Measurements from ENCODE around the gene TENT4B.

The TENT4B gene

GRCh38 chr16:50271148-50272041, 118.3 kb downstream of the TENT4B start:
- DNase-seq (ENCODE audit: low read depth): no peak

- DNase-seq (ENCODE audit: low read depth): no peak
These were observed 119.0 kb downstream of the TENT4B start for GRCh38 chr16:50272111-50272571.

GRCh38 chr16:50272687-50273381, 119.7 kb downstream of the TENT4B start:
- no peak for DNase-seq (ENCODE audit: low read depth)

GRCh38 chr16:50273382-50273690, 120.2 kb downstream of the TENT4B start:
- DNase-seq (ENCODE audit: low read depth): no peak

GRCh38 chr16:50273888-50274325, 120.8 kb downstream of the TENT4B start:
- no peak for DNase-seq (ENCODE audit: low read depth)

- DNase-seq (ENCODE audit: low read depth): no peak
These were observed 121.4 kb downstream of the TENT4B start for GRCh38 chr16:50274326-50275097.

- no peak for DNase-seq (ENCODE audit: low read depth)
These were observed 122.0 kb downstream of the TENT4B start for GRCh38 chr16:50275098-50275415.

- DNase-seq (ENCODE audit: low read depth): no peak
These were observed 122.6 kb downstream of the TENT4B start for GRCh38 chr16:50275428-50276325.

GRCh38 chr16:50276326-50276640, 123.2 kb downstream of the TENT4B start:
- no peak for DNase-seq (ENCODE audit: low read depth)

GRCh38 chr16:50276801-50277555, 123.9 kb downstream of the TENT4B start:
- no peak for DNase-seq (ENCODE audit: low read depth)

GRCh38 chr16:50278251-50278650, 125.1 kb downstream of the TENT4B start:
- DNase-seq (ENCODE audit: low read depth): no peak

GRCh38 chr16:50279504-50279865, 126.4 kb downstream of the TENT4B start:
- DNase-seq (ENCODE audit: low read depth): no peak

- DNase-seq (ENCODE audit: low read depth): no peak
These were observed 127.8 kb downstream of the TENT4B start for GRCh38 chr16:50280932-50281331.

All from stimulated activated CD8-positive, alpha-beta memory T cell treated with anti-CD3 and anti-CD28 coated beads, Interleukin-15, amount 100 ng/mL, for 24 hours (primary cell).